Fibroblast of skin of right quadriceps (primary cell): ENCODE data around the gene VASN.
"Not testable (repeated sequence)": the region's sequence is repeated elsewhere in the genome, so short reads cannot be mapped to it uniquely, and the experiment has no call there.

Experiments used
- DNase-seq: peaks from one replicate; pipeline ENCODE4 v3.0.0-alpha.2; 2013

The VASN gene

GRCh38 chr16:4337540-4338088 is 34.0 kb upstream of the VASN start:
- no peak for DNase-seq

- no peak for DNase-seq
Measured at GRCh38 chr16:4338125-4338582, 33.5 kb upstream of the VASN start.

DNA sequence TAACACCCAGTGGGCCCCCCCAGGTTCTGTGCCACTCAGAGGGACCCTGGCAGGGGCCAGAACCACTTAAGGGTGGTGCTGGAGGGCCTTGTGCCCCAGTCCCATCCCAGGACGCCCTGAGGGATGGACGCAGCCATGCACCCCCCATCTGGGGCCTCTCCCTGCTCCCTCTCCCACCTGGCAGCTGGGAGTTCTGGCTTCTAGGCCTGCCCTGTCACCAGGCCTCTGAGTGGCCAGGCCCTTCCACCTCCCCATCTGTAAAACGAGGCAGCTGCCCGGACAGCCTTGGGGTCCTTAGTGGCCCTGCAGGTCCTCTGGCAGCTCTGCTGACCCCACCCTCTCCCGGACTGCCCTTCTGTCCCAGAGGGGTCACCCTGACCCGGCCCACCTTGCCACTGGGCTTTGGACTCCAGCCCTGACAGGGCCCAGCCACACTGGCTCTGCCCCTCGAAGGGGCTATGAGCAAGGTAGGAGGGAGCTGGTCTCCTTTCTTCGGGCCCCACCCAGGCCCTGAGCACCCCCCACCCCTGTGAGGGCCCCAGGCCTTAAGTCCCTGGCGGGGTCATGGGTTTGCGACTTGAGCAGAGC is 32.8 kb upstream of the VASN start:
- DNase-seq = no peak

- no peak for DNase-seq
Measured at GRCh38 chr16:4339455-4339854, 32.2 kb upstream of the VASN start.

GRCh38 chr16:4339909-4340308 is 31.7 kb upstream of the VASN start:
- DNase-seq = peak; percentile 36

DNA sequence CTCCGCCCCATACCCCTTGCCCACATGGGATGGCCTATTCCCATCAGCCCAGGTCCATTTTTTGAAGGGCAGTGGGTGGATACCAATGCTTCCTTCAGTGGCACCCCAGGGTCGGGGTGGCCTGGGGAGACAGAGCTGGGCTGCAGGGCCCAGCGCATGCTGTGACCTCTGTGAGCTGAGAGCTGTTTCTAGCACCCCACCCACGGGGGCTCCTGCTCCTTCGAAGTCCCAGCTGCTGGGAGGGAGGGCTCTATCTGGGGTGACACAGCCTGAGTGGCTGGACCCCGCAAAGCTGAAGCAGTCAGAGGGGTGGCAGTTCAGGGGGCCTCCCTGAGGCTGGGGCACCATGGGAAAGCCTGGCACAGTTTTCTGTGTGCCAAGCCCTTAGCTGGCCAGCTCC is 31.2 kb upstream of the VASN start:
- DNase-seq = no peak

GRCh38 chr16:4341250-4341649 is 30.4 kb upstream of the VASN start:
- DNase-seq = no peak

DNA sequence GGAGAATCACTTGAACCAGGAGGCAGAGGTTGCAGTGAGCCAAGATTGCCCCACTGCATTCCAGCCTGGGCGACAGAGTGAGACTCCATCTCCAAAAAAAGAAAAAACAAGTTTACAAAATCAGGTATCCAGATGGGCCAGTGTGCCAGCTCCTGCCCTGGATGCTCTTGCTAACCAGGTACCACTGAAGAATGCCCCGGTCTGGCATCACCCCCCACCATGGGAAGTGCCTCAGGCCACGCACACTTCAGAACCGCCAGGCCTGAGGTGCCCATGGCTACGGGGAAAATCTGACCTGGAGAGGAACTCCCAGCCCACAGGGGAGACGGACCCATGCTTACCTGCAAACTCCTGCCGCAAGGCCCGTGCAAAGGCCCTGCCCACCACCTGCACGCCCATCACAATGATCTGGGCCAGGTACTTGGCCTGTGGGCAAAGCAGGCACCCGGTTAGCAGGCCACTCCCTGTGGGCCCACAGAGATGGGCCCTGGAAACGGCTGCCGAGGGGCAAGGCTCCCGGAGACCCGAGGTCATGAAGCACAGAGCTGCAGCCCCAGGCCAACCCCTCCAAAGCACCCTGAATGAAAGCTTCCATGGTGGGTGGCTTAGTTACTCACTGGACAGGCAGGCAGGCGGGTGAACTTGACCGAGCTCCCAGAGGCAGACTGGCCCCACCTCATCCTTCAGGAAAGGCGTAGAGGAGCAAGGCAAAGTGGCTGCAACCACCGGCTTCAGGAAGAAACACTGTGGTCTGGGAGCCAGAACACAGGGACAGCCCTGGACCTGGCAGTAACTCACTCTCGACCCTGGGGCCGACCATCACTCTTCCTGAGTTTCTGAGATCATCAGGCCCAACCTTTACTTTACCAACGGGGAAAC is 28.5 kb upstream of the VASN start:
- no peak for DNase-seq

- not testable (repeated sequence) for DNase-seq
Measured at GRCh38 chr16:4344300-4344982, 27.2 kb upstream of the VASN start.

DNA sequence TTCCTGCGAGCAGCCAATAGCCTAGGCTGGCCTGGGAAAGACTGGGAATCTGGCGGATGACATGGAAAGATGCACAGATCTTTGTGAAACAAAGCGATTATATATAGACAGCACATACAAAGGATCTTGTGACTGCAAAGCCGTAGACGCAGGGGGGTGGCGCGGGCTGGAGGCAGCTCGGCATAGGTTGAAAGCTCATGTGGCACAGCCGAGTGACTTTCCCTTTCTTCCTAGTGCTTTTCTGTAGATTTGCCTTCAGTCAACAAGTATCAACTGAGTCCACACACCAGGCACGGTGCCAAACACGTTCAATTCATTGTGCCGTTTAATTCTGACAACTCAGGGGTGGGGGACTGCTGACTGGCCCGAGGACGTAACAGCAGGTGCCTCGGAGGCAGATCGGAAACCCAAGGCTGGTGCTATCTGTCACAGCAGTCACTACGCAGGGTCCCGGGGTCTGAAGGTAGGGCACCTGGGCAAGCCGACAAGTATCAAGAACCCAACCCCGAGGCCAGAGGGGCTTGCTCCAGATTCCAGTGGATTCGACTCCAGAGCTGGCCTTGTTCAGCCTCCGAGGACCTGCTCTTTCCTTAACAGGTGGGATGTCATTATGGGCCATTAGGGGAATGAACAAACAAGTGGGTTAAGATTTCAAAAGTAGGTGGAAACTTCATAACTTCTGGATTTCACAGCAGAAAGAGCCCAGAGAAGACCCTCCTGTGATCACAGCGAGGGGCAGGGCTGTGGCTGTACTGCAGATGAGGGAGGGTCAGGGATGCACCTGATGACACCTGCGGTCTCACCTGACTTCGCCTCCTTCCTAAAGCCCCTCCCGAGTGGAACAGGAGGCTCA is 26.4 kb upstream of the VASN start:
- no peak for DNase-seq

DNA sequence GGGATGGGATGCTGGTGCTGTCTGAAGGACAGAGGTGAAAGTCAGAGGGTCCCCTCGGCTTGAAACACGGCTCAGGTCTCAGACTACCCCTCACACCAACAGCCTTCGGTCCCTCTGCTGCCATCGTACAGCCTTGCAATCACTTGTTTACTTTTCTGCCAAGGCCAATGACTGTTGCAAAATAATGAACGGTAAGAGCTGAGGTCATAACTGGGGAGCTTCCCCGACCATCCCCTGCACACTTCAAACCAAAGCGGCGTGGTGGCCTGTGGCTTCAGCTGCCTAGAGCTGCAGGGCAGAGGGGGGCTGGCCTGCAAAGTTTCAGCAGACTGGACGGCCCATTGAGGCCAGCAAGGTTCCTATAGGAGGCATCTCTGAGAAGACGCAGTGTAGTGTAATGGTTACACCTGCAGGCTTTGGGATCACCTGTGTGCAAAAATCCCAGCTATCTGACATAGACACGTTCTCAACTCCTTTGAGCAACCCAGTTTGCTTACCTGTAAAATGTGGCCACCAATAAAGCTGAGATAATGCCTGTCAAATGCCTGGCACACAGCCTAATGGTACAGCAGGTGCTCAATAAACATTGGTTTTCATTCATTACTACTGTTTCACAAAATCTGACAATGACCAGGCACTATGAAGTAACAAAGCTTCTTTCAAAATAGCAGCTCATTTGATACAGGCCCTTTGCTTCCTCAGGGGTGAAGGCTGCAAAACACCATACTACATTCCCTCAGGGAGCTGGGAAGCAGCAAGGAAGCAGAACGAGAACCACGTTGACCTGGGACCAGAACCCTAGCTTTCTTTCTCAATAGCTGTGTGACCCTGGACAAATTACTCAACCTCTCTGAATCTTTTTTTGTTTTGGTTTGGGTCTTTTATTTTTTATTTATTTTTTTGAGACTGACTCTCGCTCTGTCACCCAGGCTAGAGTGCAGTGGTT is 25.5 kb upstream of the VASN start:
- DNase-seq = no peak

GRCh38 chr16:4347010-4347409 is 24.6 kb upstream of the VASN start:
- DNase-seq = no peak

DNA sequence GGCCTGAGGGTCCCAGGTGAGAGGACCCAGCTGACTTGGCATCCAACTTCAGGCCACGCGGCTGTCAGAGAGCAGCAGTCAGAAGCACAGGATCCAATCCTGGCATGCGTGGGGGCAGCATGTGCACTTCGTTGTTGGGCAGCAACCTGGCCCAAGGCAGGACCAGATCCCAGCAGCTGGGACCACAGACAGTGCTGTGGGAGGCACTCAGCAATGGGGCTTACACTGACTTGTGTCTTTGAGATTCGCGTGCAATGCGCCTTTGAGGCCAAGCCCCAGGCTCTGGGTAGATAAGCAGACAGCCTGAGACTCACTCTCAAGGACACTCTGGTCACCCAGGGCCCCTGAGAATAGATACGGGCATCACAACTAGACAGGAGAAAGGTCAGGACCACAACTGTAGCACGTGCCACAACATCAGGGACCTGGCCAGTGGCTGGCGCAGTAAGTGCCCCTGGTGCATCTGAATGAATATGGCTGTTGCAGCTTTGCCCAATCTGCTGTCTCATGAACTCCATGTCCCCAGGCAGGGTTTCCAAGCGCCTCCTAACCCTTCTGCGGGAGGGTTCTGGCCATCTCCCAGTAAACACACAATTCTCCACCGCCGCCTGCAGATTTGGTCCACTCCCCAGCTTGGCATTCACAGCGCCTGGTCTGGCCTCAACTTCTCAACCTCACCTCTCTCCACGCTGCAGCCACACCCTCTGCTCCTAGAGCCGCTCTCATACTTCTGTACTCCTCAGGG is 23.7 kb upstream of the VASN start:
- DNase-seq = no peak

DNA sequence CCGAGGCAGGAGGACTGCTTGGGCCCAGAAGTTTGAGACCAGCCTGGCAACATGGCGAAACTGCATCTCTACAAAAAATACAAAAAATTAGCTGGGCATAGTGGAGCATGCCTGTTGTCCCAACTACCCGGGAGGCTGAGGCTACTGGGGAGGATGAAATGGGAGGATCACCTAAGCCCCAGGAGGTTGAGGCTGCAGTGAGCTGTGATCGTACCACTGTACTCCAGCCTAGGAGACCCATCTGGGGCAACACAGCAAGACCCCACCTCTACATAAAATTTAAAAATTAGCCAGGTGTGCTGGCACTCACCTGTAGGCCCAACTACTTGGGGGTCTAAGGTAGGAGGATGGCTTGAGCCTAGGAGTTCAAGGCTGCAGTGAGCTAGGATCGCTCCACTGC is 22.3 kb upstream of the VASN start:
- DNase-seq = no peak

- no peak for DNase-seq
Measured at GRCh38 chr16:4350365-4350786, 21.3 kb upstream of the VASN start.

DNA sequence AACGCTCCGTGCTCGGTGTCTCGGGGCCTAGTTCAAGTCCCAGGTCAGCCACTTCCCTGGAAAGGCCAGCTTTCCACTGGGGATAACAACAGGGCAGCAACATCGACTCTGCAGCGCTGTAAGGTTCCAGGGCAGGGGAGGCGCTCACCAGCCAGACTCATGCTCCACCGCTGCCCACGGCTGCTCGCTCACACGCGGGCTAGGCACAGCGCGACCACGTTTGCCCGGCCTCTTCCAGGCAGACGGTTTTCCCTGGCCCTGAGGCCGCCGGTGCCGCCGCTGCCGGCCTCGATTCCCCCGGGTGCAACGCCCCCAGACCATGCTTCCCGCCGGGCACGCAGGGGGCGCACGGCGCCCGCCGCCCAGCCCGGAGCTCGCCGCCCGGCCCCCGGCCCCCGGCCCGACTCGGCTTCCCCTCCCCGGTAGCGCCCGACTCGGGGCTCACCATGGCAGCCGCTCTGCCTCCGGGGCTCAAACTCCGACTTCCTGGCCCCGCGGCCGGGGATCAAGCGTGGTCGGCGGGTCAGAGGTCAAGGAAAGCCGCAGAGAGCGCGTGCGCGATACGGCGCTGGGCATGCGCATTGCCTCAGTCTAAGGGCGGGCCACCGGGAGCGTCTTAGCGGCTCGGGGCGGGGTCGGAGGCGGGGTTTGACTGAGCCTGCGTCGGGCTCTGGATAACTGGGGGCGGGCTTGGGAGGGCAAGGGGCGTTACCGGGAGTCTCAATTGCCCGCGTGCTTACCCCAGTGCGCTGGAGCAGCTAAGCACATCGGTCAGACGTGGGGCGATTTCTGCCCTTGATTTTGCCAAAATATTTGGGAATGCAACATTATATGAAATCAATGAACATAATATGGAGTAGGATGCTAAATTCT is 20.6 kb upstream of the VASN start, which contains the start of gene PAM16:
Gene PAM16, minus strand, starts transcription at position 535 of the 873 bp plus-strand sequence. Its CDS starts 87 bp downstream, at position 448.
- DNase-seq = peak; percentile 91

DNA sequence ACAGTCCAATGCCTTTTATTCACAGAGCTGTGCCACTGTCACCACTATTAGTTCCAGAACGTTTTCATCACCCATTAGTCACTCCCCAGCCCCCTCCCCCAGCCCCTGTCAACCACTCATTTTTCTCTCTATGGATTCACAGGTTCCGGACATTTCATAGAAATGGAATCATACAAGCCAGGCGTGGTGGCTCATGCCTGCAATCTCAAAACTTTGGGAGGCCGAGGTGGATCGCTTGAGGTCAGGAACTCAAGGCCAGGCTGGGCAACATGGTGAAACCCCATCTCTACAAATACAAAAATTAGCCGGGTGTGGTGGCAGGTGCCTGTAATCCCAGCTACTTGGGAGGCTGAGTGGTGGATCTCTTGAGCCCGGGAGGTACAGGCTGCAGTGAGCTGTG is 19.8 kb upstream of the VASN start:
- peak; percentile 70 for DNase-seq

DNA sequence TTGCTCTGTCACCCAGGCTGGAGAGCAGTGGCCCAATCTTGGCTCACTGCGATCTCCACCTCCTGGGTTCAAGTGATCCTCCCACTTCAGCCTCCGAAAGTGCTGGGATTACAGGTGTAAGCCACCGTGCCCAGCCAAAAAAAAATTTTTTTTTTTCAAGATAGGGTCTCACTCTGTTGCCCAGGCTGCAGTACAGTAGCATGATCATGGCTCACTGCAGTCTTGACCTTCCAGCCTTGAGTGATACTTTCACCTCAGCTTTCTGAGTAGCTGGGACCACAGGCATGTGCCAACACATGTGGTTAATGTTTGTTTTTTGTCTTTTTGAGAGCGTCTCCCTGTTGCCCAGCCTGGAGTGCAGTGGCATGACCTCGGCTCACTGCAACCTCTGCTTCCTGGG is 18.8 kb upstream of the VASN start:
- no peak for DNase-seq

DNA sequence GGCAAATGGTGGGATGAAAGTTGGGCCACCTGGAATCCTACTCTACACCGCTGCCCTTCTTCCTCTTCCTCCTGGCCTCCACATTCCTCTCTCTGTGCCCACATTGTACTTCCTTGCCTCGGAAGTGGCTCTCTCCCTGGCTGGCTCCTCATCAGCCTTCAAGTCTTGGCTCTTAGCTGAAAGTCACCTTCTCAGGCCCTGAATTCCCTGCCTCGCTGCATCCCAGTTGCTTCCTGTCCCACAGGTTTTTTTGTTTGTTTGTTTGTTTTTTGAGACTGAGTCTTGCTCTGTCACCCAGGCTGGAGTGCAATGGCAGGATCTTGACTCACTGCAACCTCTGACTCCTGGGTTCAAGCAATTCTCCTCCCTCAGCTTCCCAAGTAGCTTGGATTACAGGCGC is 18.0 kb upstream of the VASN start:
- DNase-seq = no peak
